Measurements from ENCODE around the gene FSHB. TPM values are rescaled to one million over a fixed set of nuclear protein-coding genes. Genes with fewer than 3 reads are reported as not detected.

The FSHB gene
- total and polyA plus RNA-seq, 2 of the 4 experiments (the other 2 are of a cell fraction) = not detected

DNA sequence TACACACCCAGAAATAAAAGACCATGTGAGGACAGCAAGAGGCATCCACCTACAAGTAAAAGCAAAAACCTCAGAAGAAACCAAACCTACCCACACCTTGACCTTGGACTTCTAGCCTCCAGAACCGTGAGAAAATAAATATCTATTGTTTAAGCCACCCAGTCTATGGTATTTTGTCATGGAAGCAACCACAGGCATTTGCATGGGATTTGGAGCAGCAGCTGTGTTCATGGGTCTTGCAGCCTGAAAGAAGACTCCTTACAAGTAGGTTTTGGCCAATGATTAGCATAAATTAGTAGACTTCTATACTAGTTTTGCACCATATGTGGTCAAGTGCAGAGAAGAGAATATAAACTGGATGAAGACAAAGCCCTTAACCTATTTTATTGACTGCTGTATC is 27.9 kb downstream of the FSHB start:
- Histone ChIP-seq H3K9ac (ENCODE audit: low read depth, low read length) (no peak overlapping the region), H3K4me1 (ENCODE audit: control insufficient read depth, insufficient read depth, low read length) (no peaks in the 10 kb centered on the region), H4K20me1 (ENCODE audit: insufficient read depth, low read length) (no peaks in the 10 kb centered on the region), H3K36me3 (ENCODE audit: control insufficient read depth, insufficient read depth, low read length) (no peaks in the 10 kb centered on the region), H2BK5ac (ENCODE audit: low read depth, low read length, poor library complexity, severe bottlenecking) (no peak overlapping the region), H4K5ac (ENCODE audit: low read depth, low read length) (no peak overlapping the region), H4K8ac (ENCODE audit: low read depth in 2 of 2, low read length in 2 of 2) (no peak overlapping the region), H3K4ac (ENCODE audit: low read depth, low read length) (no peak overlapping the region), H3K9me1 (ENCODE audit: insufficient read depth, low read length) (no peaks in the 10 kb centered on the region), H3K27me3 (ENCODE audit: control insufficient read depth, insufficient read depth, low read length) (no peaks in the 10 kb centered on the region), H3K79me1 (ENCODE audit: low read depth in 1 of 2, low read length in 2 of 2) (no peaks in the 10 kb centered on the region), H3K4me3 (ENCODE audit: insufficient read depth, low read depth, low read length) (no peak overlapping the region), H3K27ac (ENCODE audit: insufficient read depth, low read length) (no peak overlapping the region), H3K4me2 (ENCODE audit: low read depth, low read length) (no peak overlapping the region), H2AK5ac (ENCODE audit: low read depth, low read length) (no peak overlapping the region), H3K23ac (ENCODE audit: low read depth, low read length) (no peak overlapping the region), H3K56ac (ENCODE audit: extremely low read depth, insufficient read depth, low read length) (no peak overlapping the region), H2AFZ (replicated peaks; ENCODE audit: low read length, poor library complexity) (no peak overlapping the region), H3K14ac (replicated peaks; ENCODE audit: low read depth, low read length) (no peak overlapping the region), H4K91ac (ENCODE audit: insufficient read depth, low read depth, low read length) (no peak overlapping the region), H2AK9ac (replicated peaks; ENCODE audit: low read depth, low read length, poor library complexity) (no peak overlapping the region), H2BK20ac (ENCODE audit: low read depth, low read length) (no peak overlapping the region), H3K9me3 (ENCODE audit: control insufficient read depth, insufficient read depth, low read length) (no peaks in the 10 kb centered on the region), H2BK15ac (ENCODE audit: low read depth, low read length) (no peak overlapping the region), H3K18ac (ENCODE audit: low read depth, low read length) (no peak overlapping the region), H2BK120ac (ENCODE audit: low read depth, low read length) (no peak overlapping the region)
- DNase-seq (no peak), ATAC-seq (ENCODE audit: low read depth) (no peak)
- ChIA-PET POLR2A (ENCODE audit: unreplicated experiment) (no interaction called here), CTCF (no interaction called here)
- TF ChIP-seq SMC3 (IDR thresholded peaks at IDR 0.05; ENCODE audit: low read depth, low read length) (no peak), NFE2L2 (IDR thresholded peaks at IDR 0.05; ENCODE audit: low read depth, low read length) (no peak), RCOR1 (IDR thresholded peaks at IDR 0.05; ENCODE audit: insufficient replicate concordance, low read length) (no peak), CHD1 (IDR thresholded peaks at IDR 0.05; ENCODE audit: low read depth, low read length) (no peak), CEBPB (IDR thresholded peaks at IDR 0.05; ENCODE audit: low read depth, low read length) (no peak), ELK1 (IDR thresholded peaks at IDR 0.05; ENCODE audit: borderline replicate concordance, low read depth, low read length) (no peak), BHLHE40 (IDR thresholded peaks at IDR 0.05; ENCODE audit: low read depth, low read length) (no peak), MAFK (IDR thresholded peaks at IDR 0.05; ENCODE audit: low read depth, low read length) (no peak), POLR2A (IDR thresholded peaks at IDR 0.05; ENCODE audit: low read depth, low read length) (no peak), MXI1 (IDR thresholded peaks at IDR 0.05; ENCODE audit: borderline replicate concordance, low read depth, low read length) (no peak), FOS (IDR thresholded peaks at IDR 0.05; ENCODE audit: low read depth, low read length) (no peak), MAZ (IDR thresholded peaks at IDR 0.05; ENCODE audit: borderline replicate concordance, low read depth, low read length) (no peak), RFX5 (IDR thresholded peaks at IDR 0.05; ENCODE audit: low read depth, low read length) (no peak), RAD21 (IDR thresholded peaks at IDR 0.05; ENCODE audit: low read length) (no peak)
- TF ChIP-seq, protein P1, sequence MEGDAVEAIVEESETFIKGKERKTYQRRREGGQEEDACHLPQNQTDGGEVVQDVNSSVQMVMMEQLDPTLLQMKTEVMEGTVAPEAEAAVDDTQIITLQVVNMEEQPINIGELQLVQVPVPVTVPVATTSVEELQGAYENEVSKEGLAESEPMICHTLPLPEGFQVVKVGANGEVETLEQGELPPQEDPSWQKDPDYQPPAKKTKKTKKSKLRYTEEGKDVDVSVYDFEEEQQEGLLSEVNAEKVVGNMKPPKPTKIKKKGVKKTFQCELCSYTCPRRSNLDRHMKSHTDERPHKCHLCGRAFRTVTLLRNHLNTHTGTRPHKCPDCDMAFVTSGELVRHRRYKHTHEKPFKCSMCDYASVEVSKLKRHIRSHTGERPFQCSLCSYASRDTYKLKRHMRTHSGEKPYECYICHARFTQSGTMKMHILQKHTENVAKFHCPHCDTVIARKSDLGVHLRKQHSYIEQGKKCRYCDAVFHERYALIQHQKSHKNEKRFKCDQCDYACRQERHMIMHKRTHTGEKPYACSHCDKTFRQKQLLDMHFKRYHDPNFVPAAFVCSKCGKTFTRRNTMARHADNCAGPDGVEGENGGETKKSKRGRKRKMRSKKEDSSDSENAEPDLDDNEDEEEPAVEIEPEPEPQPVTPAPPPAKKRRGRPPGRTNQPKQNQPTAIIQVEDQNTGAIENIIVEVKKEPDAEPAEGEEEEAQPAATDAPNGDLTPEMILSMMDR (conservative IDR thresholded peaks at IDR 0.05; ENCODE audit: low read depth, low read length) = no peak
- TF ChIP-seq, protein P2, sequence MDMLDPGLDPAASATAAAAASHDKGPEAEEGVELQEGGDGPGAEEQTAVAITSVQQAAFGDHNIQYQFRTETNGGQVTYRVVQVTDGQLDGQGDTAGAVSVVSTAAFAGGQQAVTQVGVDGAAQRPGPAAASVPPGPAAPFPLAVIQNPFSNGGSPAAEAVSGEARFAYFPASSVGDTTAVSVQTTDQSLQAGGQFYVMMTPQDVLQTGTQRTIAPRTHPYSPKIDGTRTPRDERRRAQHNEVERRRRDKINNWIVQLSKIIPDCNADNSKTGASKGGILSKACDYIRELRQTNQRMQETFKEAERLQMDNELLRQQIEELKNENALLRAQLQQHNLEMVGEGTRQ (IDR thresholded peaks at IDR 0.05; ENCODE audit: low read depth, low read length) = no peak
- WGBS, 2 experiments (ENCODE audit: extremely low coverage in 2 of 2, insufficient read length in 1 of 2) = no CpG with 5 or more reads among the region's 1 CpG
- BruUV-seq (replicated peaks) = no TSS peak
- in situ Hi-C loops (cut with MboI; ENCODE audit: low sequenced_read_pairs) (no loop called here), intact Hi-C loops (cut with micrococcal nuclease) (no loop called here), dilution Hi-C loops (cut with HindIII; ENCODE audit: low sequenced_read_pairs, unreplicated experiment) (no loop called here)
